GM12873 (cell line): Measurements from ENCODE around the gene PYURF.

Source experiments
- TF ChIP-seq, protein P1 (sequence below): IDR thresholded peaks from 2 replicates; pipeline ENCODE4 v1.5.1; 2012; ENCODE audit warnings: low read depth, mild to moderate bottlenecking, moderate library complexity, low read length, control low read depth; ENCODE audit not compliant: insufficient read depth; ENCODE audit errors: missing control alignments

Gene PYURF

DNA sequence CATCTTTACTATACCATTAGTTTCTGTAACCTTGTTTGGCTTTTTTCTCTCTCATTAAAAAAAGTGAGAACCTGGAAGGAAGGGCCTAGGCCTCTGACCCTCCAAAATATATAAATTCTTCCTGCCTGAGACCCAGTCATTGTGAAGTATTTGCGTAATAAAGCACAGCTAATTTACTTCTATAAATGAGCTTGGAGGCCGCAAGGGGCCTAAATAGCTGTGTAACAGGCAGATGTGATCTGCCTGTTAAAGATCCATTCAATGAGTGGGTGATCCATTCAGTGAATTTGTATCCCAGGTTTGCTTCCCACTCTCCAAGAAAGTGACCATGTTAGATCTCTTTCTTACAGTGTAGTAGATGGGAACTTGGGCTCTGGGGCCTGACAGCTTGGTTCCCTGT lies 595 bp upstream of the PYURF start:
- TF ChIP-seq, protein P1, sequence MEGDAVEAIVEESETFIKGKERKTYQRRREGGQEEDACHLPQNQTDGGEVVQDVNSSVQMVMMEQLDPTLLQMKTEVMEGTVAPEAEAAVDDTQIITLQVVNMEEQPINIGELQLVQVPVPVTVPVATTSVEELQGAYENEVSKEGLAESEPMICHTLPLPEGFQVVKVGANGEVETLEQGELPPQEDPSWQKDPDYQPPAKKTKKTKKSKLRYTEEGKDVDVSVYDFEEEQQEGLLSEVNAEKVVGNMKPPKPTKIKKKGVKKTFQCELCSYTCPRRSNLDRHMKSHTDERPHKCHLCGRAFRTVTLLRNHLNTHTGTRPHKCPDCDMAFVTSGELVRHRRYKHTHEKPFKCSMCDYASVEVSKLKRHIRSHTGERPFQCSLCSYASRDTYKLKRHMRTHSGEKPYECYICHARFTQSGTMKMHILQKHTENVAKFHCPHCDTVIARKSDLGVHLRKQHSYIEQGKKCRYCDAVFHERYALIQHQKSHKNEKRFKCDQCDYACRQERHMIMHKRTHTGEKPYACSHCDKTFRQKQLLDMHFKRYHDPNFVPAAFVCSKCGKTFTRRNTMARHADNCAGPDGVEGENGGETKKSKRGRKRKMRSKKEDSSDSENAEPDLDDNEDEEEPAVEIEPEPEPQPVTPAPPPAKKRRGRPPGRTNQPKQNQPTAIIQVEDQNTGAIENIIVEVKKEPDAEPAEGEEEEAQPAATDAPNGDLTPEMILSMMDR, result no peak

DNA sequence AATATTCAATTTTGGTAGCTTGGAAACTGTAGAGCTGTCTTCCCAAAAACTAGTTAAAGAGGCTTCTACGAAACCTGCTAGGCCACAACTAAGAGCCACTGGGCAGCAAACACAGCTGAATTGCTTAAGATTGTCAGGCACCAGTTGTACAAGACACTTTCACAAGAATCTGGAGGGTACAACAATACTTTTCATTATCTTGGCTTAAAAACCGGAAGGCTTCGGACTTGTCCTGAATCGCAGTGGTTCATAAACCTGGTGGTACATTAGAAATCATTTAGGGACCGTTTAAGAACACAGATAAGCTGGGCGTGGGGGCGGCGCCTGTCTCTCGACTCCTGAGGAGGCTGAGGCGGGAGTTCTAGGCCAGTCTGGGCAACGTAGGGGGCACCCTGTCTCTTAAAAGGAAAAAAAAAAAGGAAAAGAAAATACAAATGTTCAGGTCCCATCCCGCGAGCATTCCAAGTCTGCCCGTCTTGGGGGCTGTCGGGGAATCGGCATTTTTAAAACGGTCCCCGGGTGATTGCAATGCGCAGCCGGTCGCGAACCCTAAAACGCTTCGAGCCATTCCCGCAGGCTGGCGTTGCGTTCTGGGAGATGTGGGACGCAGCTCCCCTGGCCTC lies 763 bp downstream of the PYURF start:
- TF ChIP-seq, protein P1, result no peak

DNA sequence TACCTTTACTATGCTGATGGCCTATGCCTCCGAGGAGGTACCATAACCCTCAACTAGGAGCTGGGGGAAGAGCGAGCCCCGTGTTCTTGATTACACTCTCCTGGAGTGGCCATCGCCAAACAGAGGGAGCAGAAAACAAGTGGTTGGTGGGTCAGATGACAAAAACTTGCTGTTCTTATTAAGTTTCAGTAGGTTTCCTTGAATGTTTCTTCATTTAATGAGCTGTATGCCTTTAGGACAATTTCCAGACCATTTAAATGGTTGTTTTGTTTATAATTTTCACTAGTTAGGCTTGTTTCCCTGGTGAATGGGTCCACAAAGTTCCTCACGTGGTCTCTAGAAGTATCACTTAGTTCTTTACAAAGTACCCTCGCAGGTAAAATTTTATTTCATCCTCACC lies 4.7 kb downstream of the PYURF start:
- TF ChIP-seq, protein P1, result no peak

- TF ChIP-seq, protein P1, result no peak
Measured at GRCh38 chr4:88517825-88518224, 5.8 kb downstream of the PYURF start.

DNA sequence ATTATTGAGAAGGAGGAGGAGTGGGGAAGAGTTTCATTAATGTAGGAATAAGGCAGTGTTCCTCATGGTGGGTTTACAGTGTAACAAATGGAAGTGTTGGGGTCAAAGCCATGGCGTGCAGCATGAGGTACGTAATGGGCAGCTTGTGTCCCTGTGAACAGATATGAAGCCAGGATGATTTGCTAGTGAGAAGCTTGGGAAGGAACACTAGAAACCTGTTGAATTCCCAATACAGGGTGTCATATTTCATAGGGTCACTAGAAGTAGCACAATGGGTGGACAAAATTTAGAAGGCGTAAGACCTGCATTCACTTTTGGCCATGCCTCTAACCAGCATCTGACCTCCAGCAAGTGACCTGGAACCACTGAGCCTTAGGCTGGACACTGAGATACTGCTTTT lies 6.8 kb downstream of the PYURF start:
- TF ChIP-seq, protein P1, result no peak

DNA sequence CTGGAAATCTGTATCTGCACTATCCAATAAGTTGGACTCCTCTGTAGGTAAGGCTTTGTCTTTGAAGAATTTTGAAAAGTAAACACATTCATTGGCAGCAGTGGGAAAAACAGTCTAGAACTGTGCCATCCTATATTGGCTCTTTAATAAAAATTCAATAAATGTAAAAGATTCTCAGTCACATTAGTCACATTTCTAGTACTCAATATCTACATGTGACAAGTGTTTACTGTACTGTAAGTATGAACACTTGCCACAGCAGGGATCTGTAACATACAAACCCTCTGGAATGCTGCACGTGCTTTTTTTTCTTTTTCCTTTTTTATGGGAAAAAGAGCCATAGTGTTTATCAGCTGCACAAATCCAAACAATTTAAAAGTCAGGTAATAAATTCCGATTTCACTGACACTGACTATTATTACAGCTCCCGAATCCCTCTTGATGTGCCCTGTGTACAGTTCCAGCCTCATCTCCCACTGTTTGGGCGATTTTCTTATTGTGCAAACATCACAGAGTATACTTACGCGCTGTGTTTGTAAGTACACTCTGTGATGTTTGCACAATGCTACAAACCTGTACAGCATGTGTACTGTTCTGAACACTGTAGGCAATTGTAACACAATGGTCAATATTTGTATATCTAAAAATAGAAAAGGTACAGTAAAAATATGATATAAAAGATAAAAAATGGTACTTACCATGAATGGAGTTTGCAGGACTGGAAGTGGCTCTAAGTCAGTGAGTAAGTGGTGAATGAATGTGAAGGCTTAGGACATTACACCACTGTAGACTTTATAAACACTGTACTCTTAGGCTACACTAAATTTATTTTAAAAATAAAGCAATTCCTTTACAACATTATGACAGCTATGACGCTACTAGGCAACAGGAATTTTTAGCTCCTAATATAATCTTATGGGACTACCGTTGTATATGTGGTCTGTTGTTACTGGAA lies 8.7 kb downstream of the PYURF start:
- TF ChIP-seq, protein P1, result no peak

DNA sequence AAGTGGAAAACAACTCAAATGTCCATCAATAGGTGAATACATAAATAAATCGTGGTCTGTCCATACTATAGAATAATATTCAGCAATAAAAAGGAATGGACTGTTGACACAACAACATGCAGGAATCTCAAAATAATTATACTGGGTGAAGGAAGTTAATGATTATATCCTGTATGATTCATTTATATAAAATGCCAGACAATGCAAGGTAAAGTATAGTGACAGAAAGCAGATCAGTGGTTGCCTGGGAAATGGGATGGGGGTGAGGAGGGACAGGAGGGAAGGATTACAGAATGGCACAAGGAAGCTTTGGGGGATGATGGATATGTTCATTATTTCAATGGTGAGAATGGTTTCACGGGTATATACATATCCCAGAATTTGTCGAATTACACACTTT lies 12.3 kb downstream of the PYURF start:
- TF ChIP-seq, protein P1, result no peak
